Liver (tissue), 9 donors: ENCODE measurements around the gene PLIN1. TPM values are rescaled to one million over a fixed set of nuclear protein-coding genes. Genes with fewer than 3 reads are reported as not detected.

Experiments
- DNase-seq: peaks from one replicate; pipeline ENCODE4 v3.0.0-alpha.2; 2017; ENCODE audit warnings: low spot score
- H3K27ac ChIP-seq, 2 donors: one replicate each; pipeline ENCODE4 v1.7.0; 2013; ENCODE audit warnings: inconsistent platforms in 2 of 2, low read length in 2 of 2, control low read depth in 1 of 2, low read depth in 1 of 2, mild to moderate bottlenecking in 1 of 2
- H3K27me3 ChIP-seq, 4 donors: one replicate each; pipeline versions ENCODE4 v1.6.1 to v1.7.0; 2013; ENCODE audit warnings: low read length in 3 of 4, inconsistent platforms in 1 of 4, mild to moderate bottlenecking in 1 of 4, moderate library complexity in 1 of 4; ENCODE audit not compliant: control insufficient read depth in 4 of 4, insufficient read depth in 4 of 4
- H3K36me3 ChIP-seq, 4 donors: one replicate each; pipeline versions ENCODE4 v1.6.1 to v1.7.0; 2013; ENCODE audit warnings: low read length in 3 of 4, mild to moderate bottlenecking in 3 of 4, low read depth in 1 of 4, moderate library complexity in 1 of 4; ENCODE audit not compliant: control insufficient read depth in 4 of 4, insufficient read depth in 3 of 4
- H3K4me1 ChIP-seq, 4 donors: one replicate each; pipeline versions ENCODE4 v1.6.1 to v1.7.0; 2013; ENCODE audit warnings: low read length in 3 of 4, mild to moderate bottlenecking in 3 of 4, moderate library complexity in 1 of 4; ENCODE audit not compliant: control insufficient read depth in 4 of 4, insufficient read depth in 4 of 4
- H3K4me3 ChIP-seq, 3 donors: one replicate each; pipeline versions ENCODE4 v1.6.1 to v1.7.0; 2013; ENCODE audit warnings: low read length in 3 of 3, control low read depth in 1 of 3, low read depth in 1 of 3, mild to moderate bottlenecking in 1 of 3
- H3K9ac ChIP-seq, 2 donors: one replicate each; pipeline ENCODE4 v1.7.0; 2013; ENCODE audit warnings: low read length in 2 of 2, mild to moderate bottlenecking in 2 of 2, moderate library complexity in 2 of 2, control low read depth in 1 of 2, low read depth in 1 of 2
- H3K9me3 ChIP-seq, 4 donors: one replicate each; pipeline versions ENCODE4 v1.6.1 to v1.7.0; 2013; ENCODE audit warnings: low read length in 3 of 4; ENCODE audit not compliant: control insufficient read depth in 4 of 4
- EGR1 ChIP-seq, 2 donors: IDR thresholded peaks; 2 replicates each; pipeline ENCODE4 v1.6.1; 2016 to 2018; ENCODE audit warnings: antibody characterized with exemption in 2 of 2, low read depth in 2 of 2
- FOXA1 ChIP-seq: IDR thresholded peaks from 2 replicates; pipeline ENCODE4 v1.6.1; 2016; ENCODE audit warnings: antibody characterized with exemption
- FOXA2 ChIP-seq: IDR thresholded peaks from 2 replicates; pipeline ENCODE4 v1.6.1; 2016; ENCODE audit warnings: antibody characterized with exemption
- GABPA ChIP-seq, 2 donors: IDR thresholded peaks in 1 of 2; conservative IDR thresholded peaks in 1 of 2; 2 replicates each; pipeline ENCODE4 v1.6.1; 2016; ENCODE audit warnings: antibody characterized with exemption in 2 of 2, mild to moderate bottlenecking in 1 of 2, moderate library complexity in 1 of 2
- HNF4A ChIP-seq, 2 donors: conservative IDR thresholded peaks; 2 replicates each; pipeline ENCODE4 v1.6.1; 2016; ENCODE audit warnings: antibody characterized with exemption in 2 of 2, mild to moderate bottlenecking in 2 of 2
- HNF4G ChIP-seq: IDR thresholded peaks from 2 replicates; pipeline ENCODE4 v1.6.1; 2016; ENCODE audit warnings: antibody characterized with exemption
- JUND ChIP-seq, 2 donors: IDR thresholded peaks; 2 replicates each; pipeline ENCODE4 v1.6.1; 2016; ENCODE audit warnings: antibody characterized with exemption in 2 of 2
- MAX ChIP-seq: IDR thresholded peaks from 2 replicates; pipeline ENCODE4 v1.6.1; 2016; ENCODE audit warnings: antibody characterized with exemption
- NR2F2 ChIP-seq: IDR thresholded peaks from 2 replicates; pipeline ENCODE4 v1.6.1; 2016; ENCODE audit warnings: antibody characterized with exemption
- RAD21 ChIP-seq, 2 donors: IDR thresholded peaks; 2 replicates each; pipeline ENCODE4 v1.6.1; 2016; ENCODE audit warnings: antibody characterized with exemption in 2 of 2, mild to moderate bottlenecking in 2 of 2
- RXRA ChIP-seq, 2 donors: IDR thresholded peaks; 2 replicates each; pipeline ENCODE4 v1.6.1; 2017 to 2018; ENCODE audit warnings: antibody characterized with exemption in 2 of 2, mild to moderate bottlenecking in 1 of 2
- SP1 ChIP-seq: IDR thresholded peaks from 2 replicates; pipeline ENCODE4 v1.6.1; 2018; ENCODE audit warnings: antibody characterized with exemption, mild to moderate bottlenecking
- TAF1 ChIP-seq: conservative IDR thresholded peaks from 2 replicates; pipeline ENCODE4 v1.6.1; 2016; ENCODE audit warnings: antibody characterized with exemption, mild to moderate bottlenecking
- YY1 ChIP-seq: IDR thresholded peaks from 2 replicates; pipeline ENCODE4 v1.6.1; 2016; ENCODE audit warnings: antibody characterized with exemption, mild to moderate bottlenecking
- ZBTB33 ChIP-seq: IDR thresholded peaks from 2 replicates; pipeline ENCODE4 v1.6.1; 2016; ENCODE audit warnings: antibody characterized with exemption
- WGBS: extraction: QIAGEN DNeasy Blood & Tissue Kit; methylation state at CpG from one replicate; pipeline ENCODE4 v1.1.7; 2013; 5-methylcytosine and 5-hydroxymethylcytosine counted together
- polyA plus RNA-seq, 2 donors: library from polyadenylated mRNA; stranded (reverse) in 1 of 2; unstranded in 1 of 2; fragments of 200-250 nt in 1 of 2; fragments of >200 nt in 1 of 2; fragmentation: Nextera tagmentation in 1 of 2; extraction: Ambion mirVana in 1 of 2; gene quantifications; one replicate each; pipeline versions ENCODE4 v1.2.1 to v1.2.3, GENCODE V29; 2013 to 2015
- total RNA-seq, 2 donors: library from RNA; depleted of rRNA; stranded (reverse); fragments of >200 nt; gene quantifications; one replicate each; pipeline ENCODE4 v1.2.3, GENCODE V29; 2014
- TF ChIP-seq, protein P1 (sequence below): IDR thresholded peaks from 2 replicates; pipeline ENCODE4 v1.6.1; 2016; ENCODE audit warnings: antibody characterized with exemption, mild to moderate bottlenecking
- TF ChIP-seq, protein P2 (sequence below): fragments of 150-350 bp; IDR thresholded peaks from 2 replicates; pipeline ENCODE4 v1.5.1; 2017; ENCODE audit warnings: improper control_type of control experiment, low read depth, low read length; ENCODE audit not compliant: missing input control
- TF ChIP-seq, protein P3 (sequence below): IDR thresholded peaks from 2 replicates; pipeline ENCODE4 v1.6.1; 2016; ENCODE audit warnings: antibody characterized with exemption
- donor health status: healthy.
- donor health status: healthy.
- donor health status: healthy.
- donor health status: healthy.
- donor health status: healthy.

The PLIN1 gene
- total and polyA plus RNA-seq, 4 donors = 10.2 to 46.0 (median 13.3) TPM

DNA sequence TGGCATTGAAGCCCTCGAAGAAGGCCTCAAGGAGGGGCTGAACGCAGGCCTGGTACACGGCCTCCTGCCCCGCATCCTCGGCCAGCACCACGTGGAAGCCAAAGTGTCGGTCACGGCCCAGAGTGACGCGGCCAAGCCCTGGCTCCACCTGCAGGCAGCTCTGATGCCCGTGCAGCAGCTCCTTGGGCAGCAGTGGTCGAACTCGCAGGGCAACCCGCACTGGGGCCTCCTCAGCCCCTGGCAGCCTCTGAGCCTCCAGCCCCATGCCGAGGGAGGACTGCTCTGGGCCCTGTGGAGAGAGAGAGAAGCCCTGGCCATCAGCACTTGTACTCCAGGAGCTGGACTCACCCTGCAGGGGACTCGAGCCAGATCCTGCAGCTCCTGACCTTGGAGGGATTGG lies 26.5 kb downstream of the PLIN1 start (continued):
- TF ChIP-seq ZBTB33 = no peak
- no peak for TF ChIP-seq JUND (IDR thresholded peaks at IDR 0.05)
- no peak for TF ChIP-seq RXRA (IDR thresholded peaks at IDR 0.05)
- no peak for TF ChIP-seq HNF4A (conservative IDR thresholded peaks at IDR 0.05)
- TF ChIP-seq YY1 = no peak

GRCh38 chr15:89652131-89652530 lies 27.0 kb downstream of the PLIN1 start:
- no peak for DNase-seq
- H3K4me1 ChIP-seq = peaks cover 0 to 15% (median 11%) of the 10 kb centered on the region in 4 donors
- no peak for TF ChIP-seq JUND (IDR thresholded peaks at IDR 0.05)
- no peak for TF ChIP-seq SP1
- no peak for TF ChIP-seq RXRA (IDR thresholded peaks at IDR 0.05)
- no peak for TF ChIP-seq ZBTB33
- TF ChIP-seq HNF4G = no peak
- TF ChIP-seq RAD21 (IDR thresholded peaks at IDR 0.05) = no peak
- no peak for TF ChIP-seq FOXA1
- TF ChIP-seq GABPA (IDR thresholded peaks at IDR 0.05 in 1 of 2, conservative IDR thresholded peaks at IDR 0.05 in 1 of 2) = no peak
- no peak for TF ChIP-seq NR2F2
- no peak for TF ChIP-seq EGR1 (IDR thresholded peaks at IDR 0.05; ENCODE audit: low read depth in 2 of 2)
- TF ChIP-seq, protein P1, sequence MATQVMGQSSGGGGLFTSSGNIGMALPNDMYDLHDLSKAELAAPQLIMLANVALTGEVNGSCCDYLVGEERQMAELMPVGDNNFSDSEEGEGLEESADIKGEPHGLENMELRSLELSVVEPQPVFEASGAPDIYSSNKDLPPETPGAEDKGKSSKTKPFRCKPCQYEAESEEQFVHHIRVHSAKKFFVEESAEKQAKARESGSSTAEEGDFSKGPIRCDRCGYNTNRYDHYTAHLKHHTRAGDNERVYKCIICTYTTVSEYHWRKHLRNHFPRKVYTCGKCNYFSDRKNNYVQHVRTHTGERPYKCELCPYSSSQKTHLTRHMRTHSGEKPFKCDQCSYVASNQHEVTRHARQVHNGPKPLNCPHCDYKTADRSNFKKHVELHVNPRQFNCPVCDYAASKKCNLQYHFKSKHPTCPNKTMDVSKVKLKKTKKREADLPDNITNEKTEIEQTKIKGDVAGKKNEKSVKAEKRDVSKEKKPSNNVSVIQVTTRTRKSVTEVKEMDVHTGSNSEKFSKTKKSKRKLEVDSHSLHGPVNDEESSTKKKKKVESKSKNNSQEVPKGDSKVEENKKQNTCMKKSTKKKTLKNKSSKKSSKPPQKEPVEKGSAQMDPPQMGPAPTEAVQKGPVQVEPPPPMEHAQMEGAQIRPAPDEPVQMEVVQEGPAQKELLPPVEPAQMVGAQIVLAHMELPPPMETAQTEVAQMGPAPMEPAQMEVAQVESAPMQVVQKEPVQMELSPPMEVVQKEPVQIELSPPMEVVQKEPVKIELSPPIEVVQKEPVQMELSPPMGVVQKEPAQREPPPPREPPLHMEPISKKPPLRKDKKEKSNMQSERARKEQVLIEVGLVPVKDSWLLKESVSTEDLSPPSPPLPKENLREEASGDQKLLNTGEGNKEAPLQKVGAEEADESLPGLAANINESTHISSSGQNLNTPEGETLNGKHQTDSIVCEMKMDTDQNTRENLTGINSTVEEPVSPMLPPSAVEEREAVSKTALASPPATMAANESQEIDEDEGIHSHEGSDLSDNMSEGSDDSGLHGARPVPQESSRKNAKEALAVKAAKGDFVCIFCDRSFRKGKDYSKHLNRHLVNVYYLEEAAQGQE = no peak
- no peak for TF ChIP-seq TAF1
- TF ChIP-seq, protein P2, sequence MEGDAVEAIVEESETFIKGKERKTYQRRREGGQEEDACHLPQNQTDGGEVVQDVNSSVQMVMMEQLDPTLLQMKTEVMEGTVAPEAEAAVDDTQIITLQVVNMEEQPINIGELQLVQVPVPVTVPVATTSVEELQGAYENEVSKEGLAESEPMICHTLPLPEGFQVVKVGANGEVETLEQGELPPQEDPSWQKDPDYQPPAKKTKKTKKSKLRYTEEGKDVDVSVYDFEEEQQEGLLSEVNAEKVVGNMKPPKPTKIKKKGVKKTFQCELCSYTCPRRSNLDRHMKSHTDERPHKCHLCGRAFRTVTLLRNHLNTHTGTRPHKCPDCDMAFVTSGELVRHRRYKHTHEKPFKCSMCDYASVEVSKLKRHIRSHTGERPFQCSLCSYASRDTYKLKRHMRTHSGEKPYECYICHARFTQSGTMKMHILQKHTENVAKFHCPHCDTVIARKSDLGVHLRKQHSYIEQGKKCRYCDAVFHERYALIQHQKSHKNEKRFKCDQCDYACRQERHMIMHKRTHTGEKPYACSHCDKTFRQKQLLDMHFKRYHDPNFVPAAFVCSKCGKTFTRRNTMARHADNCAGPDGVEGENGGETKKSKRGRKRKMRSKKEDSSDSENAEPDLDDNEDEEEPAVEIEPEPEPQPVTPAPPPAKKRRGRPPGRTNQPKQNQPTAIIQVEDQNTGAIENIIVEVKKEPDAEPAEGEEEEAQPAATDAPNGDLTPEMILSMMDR = no peak
- TF ChIP-seq, protein P3, sequence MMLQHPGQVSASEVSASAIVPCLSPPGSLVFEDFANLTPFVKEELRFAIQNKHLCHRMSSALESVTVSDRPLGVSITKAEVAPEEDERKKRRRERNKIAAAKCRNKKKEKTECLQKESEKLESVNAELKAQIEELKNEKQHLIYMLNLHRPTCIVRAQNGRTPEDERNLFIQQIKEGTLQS = no peak
- TF ChIP-seq HNF4A (conservative IDR thresholded peaks at IDR 0.05) = no peak
- no peak for TF ChIP-seq FOXA2
- TF ChIP-seq YY1 = no peak
- no peak for TF ChIP-seq MAX
- no peak overlapping the region for H3K9ac ChIP-seq
- H3K27me3 ChIP-seq = no peaks in the 10 kb centered on the region
- H3K27ac ChIP-seq = no peak overlapping the region
- no peaks in the 10 kb centered on the region for H3K36me3 ChIP-seq
- WGBS = 80% methylated on average over 7 of the region's 7 CpGs
- no peaks in the 10 kb centered on the region for H3K9me3 ChIP-seq
- no peak overlapping the region for H3K4me3 ChIP-seq
